ENCODE results near the gene TRAK1. TPM values are rescaled to one million over a fixed set of nuclear protein-coding genes. Genes with fewer than 3 reads are reported as not detected.

The TRAK1 gene
- total RNA-seq, 1 donor from 2014 or later, result 41.7 TPM

DNA sequence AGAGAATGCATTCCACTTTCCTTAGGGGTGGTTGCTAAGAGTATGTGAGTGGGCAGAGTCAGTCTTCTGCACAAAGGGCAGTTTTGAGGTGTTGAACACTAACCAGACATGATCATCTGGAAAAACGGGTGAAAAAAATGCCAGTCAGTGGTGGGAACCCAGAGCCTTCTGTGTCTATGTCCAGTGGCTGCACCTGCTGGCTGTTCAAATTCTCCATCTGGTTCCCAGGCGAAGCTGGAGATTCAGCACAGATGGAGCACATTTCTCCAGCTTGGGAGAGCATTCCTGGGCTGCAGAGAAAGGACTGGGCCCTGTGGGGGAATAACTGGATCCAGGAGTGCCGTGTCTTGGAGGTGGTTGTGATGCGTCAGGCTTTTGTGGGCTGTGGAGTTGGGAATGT, 74.1 kb downstream of the TRAK1 start:
- H3K27me3 ChIP-seq (ENCODE audit: control insufficient read depth, insufficient read depth, low read length), result no peaks in the 10 kb centered on the region
- no peaks in the 10 kb centered on the region for H3K36me3 ChIP-seq (ENCODE audit: control insufficient read depth, insufficient read depth, low read length)
- no peak overlapping the region for H3K4me3 ChIP-seq (ENCODE audit: low read depth, low read length)
- DNase-seq (ENCODE audit: low read depth), result no peak
- TF ChIP-seq, protein P1, sequence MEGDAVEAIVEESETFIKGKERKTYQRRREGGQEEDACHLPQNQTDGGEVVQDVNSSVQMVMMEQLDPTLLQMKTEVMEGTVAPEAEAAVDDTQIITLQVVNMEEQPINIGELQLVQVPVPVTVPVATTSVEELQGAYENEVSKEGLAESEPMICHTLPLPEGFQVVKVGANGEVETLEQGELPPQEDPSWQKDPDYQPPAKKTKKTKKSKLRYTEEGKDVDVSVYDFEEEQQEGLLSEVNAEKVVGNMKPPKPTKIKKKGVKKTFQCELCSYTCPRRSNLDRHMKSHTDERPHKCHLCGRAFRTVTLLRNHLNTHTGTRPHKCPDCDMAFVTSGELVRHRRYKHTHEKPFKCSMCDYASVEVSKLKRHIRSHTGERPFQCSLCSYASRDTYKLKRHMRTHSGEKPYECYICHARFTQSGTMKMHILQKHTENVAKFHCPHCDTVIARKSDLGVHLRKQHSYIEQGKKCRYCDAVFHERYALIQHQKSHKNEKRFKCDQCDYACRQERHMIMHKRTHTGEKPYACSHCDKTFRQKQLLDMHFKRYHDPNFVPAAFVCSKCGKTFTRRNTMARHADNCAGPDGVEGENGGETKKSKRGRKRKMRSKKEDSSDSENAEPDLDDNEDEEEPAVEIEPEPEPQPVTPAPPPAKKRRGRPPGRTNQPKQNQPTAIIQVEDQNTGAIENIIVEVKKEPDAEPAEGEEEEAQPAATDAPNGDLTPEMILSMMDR (IDR thresholded peaks at IDR 0.05; ENCODE audit: insufficient read depth, low read length, poor library complexity, severe bottlenecking), result no peak

- TF ChIP-seq, protein P1 (IDR thresholded peaks at IDR 0.05; ENCODE audit: insufficient read depth, low read length, poor library complexity, severe bottlenecking), result no peak
- no peaks in the 10 kb centered on the region for H3K36me3 ChIP-seq (ENCODE audit: control insufficient read depth, insufficient read depth, low read length)
- no peak for DNase-seq (ENCODE audit: low read depth)
- no peak overlapping the region for H3K4me3 ChIP-seq (ENCODE audit: low read depth, low read length)
- no peaks in the 10 kb centered on the region for H3K27me3 ChIP-seq (ENCODE audit: control insufficient read depth, insufficient read depth, low read length)
Observed at GRCh38 chr3:42166214-42166613, 75.1 kb downstream of the TRAK1 start.

GRCh38 chr3:42166662-42167300, 75.6 kb downstream of the TRAK1 start:
- Histone ChIP-seq H3K36me3 (ENCODE audit: control insufficient read depth, insufficient read depth, low read length) (no peaks in the 10 kb centered on the region), H3K27me3 (ENCODE audit: control insufficient read depth, insufficient read depth, low read length) (no peaks in the 10 kb centered on the region), H3K4me3 (ENCODE audit: low read depth, low read length) (no peak overlapping the region)
- TF ChIP-seq, protein P1 (IDR thresholded peaks at IDR 0.05; ENCODE audit: insufficient read depth, low read length, poor library complexity, severe bottlenecking), result no peak
- DNase-seq (ENCODE audit: low read depth), result no peak

DNA sequence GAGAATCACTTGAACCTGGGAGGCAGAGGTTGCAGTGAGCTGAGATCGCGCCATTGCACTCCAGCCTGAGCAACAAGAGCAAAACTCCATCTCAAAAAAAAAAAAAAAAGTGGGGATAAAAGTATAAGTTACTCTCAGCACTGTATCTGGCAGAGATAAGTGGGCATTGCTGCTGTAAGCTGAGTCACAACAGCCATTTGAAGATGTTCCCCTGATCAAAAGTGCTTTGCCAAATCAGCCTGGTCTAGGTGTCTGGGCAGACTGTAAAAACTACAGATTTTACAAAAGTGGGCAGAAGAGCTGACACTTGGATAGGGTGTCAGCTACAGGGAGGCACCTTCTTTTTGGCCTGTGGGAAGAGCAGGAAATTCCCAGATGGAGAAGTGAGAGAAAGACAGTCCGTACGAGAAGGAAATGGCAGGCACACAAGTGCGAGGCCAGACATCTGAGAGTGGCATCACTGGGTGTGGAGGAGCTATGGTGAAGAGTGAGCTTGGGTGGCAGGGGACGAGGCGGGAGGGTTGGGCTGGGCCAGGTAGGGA, 78.5 kb downstream of the TRAK1 start:
- no peak overlapping the region for H3K4me3 ChIP-seq (ENCODE audit: low read depth, low read length)
- TF ChIP-seq, protein P1 (IDR thresholded peaks at IDR 0.05; ENCODE audit: insufficient read depth, low read length, poor library complexity, severe bottlenecking), result no peak

DNA sequence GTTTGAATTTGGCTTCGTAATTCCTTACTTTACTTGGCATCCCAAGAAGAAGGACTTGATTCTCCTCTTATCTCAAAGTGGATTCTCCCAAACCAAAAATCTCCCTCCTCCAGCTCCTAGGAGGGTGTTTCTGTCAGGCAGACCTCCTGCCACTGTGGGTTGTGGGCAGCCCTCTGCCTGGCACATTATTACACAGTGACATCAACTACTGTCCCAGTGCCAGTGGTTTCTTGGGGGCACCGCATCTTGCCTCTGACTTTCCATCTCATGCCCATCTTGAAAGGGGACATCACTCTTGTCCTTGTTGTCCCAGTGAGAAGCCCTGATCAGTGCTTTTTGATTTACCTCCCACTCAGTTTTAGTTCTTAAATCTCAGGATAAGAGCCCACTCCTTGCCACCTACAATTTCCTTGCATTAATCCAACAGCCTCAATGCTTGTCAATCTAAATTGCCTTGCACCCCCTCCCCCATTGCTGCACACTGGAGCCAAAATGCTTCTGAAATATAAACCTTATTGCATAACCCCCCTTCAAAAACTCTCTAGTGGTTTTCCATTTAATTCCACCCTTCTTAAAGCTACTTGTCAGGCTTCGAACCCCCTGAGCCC, 81.0 kb downstream of the TRAK1 start:
- Histone ChIP-seq H3K27me3 (ENCODE audit: control insufficient read depth, insufficient read depth, low read length) (no peaks in the 10 kb centered on the region), H3K4me3 (ENCODE audit: low read depth, low read length) (no peak overlapping the region), H3K36me3 (ENCODE audit: control insufficient read depth, insufficient read depth, low read length) (no peaks in the 10 kb centered on the region)
- TF ChIP-seq, protein P1 (IDR thresholded peaks at IDR 0.05; ENCODE audit: insufficient read depth, low read length, poor library complexity, severe bottlenecking), result no peak
- no peak for DNase-seq (ENCODE audit: low read depth)

More for the DNA sequence above, 78.5 kb downstream of the TRAK1 start:
- no peaks in the 10 kb centered on the region for H3K27me3 ChIP-seq (ENCODE audit: control insufficient read depth, insufficient read depth, low read length)
- H3K36me3 ChIP-seq (ENCODE audit: control insufficient read depth, insufficient read depth, low read length), result no peaks in the 10 kb centered on the region
- DNase-seq (ENCODE audit: low read depth), result no peak
